IMR-90 (cell line): ENCODE results near the gene MAP1LC3B2. TPM values are rescaled to one million over a fixed set of nuclear protein-coding genes. Genes with fewer than 3 reads are reported as not detected.
A peak's percentile ranks its signal among the peaks of the same experiment; 100 is the strongest.

Experiments
- ATAC-seq: fragments of 200-7000 bp; cut with Tn5 transposase; 2 replicates; pipeline ENCODE4 v1.9.1; 2020; ENCODE audit warnings: low read depth, mild to moderate bottlenecking, moderate library complexity
- BruUV-seq: library from RNA; stranded (reverse); fragments of 400-500 nt; replicated peaks from 2 replicates; lab custom pipeline; 2021; lab: Mats Ljungman, UMichigan
- CTCF ChIA-PET: fragments of 300-600 bp; formaldehyde crosslinking; extraction: SDS; loops from one replicate; lab custom pipeline; 2021; ENCODE audit warnings: antibody characterized with exemption; lab: Yijun Ruan, JAX
- POLR2A ChIA-PET: fragments of 300-600 bp; sonication (Branson Sonifier 250); formaldehyde crosslinking; loops from one replicate; lab custom pipeline; 2022; ENCODE audit warnings: antibody characterized with exemption; ENCODE audit not compliant: unreplicated experiment; lab: Charles Lee
- DNase-seq: peaks from one replicate; pipeline ENCODE4 v3.0.0; 2013
- H2AFZ ChIP-seq: replicated peaks from 2 replicates; pipeline ENCODE3; 2013; ENCODE audit warnings: low read length, mild to moderate bottlenecking; ENCODE audit not compliant: poor library complexity
- H2AK5ac ChIP-seq: 2 replicates; pipeline ENCODE4 v1.6.1; 2013; ENCODE audit warnings: low read depth, low read length, inconsistent platforms
- H2AK9ac ChIP-seq: replicated peaks from 2 replicates; pipeline ENCODE3; 2013; ENCODE audit warnings: mild to moderate bottlenecking, low read depth, low read length, moderate library complexity; ENCODE audit not compliant: poor library complexity
- H2BK120ac ChIP-seq: 2 replicates; pipeline ENCODE4 v1.6.1; 2013; ENCODE audit warnings: low read depth, low read length, inconsistent platforms
- H2BK15ac ChIP-seq: 3 replicates; pipeline ENCODE4 v1.6.1; 2013; ENCODE audit warnings: low read depth, low read length, inconsistent platforms
- H2BK20ac ChIP-seq: 2 replicates; pipeline ENCODE4 v1.6.1; 2013; ENCODE audit warnings: low read depth, mild to moderate bottlenecking, inconsistent platforms, low read length, moderate library complexity
- H2BK5ac ChIP-seq: 2 replicates; pipeline ENCODE4 v1.6.1; 2013; ENCODE audit warnings: mild to moderate bottlenecking, low read depth, low read length, inconsistent platforms; ENCODE audit not compliant: poor library complexity, severe bottlenecking
- H3K14ac ChIP-seq: replicated peaks from 2 replicates; pipeline ENCODE4 v1.6.1; 2013; ENCODE audit warnings: low read depth, low read length, inconsistent platforms
- H3K18ac ChIP-seq: 2 replicates; pipeline ENCODE4 v1.6.1; 2013; ENCODE audit warnings: low read depth, low read length, control low read depth
- H3K23ac ChIP-seq: 2 replicates; pipeline ENCODE4 v1.6.1; 2013; ENCODE audit warnings: low read depth, low read length, inconsistent platforms
- H3K27ac ChIP-seq: 2 replicates; pipeline ENCODE4 v1.5.1; 2013; ENCODE audit warnings: mild to moderate bottlenecking, control low read depth, low read length; ENCODE audit not compliant: insufficient read depth
- H3K27me3 ChIP-seq: 2 replicates; pipeline ENCODE4 v1.6.1; 2013; ENCODE audit warnings: low read length; ENCODE audit not compliant: control insufficient read depth, insufficient read depth
- H3K36me3 ChIP-seq: 2 replicates; pipeline ENCODE4 v1.6.1; 2013; ENCODE audit warnings: low read length, mixed read lengths; ENCODE audit not compliant: control insufficient read depth, insufficient read depth
- H3K4ac ChIP-seq: 2 replicates; pipeline ENCODE4 v1.6.1; 2013; ENCODE audit warnings: low read depth, low read length, inconsistent platforms
- H3K4me1 ChIP-seq: 2 replicates; pipeline ENCODE4 v1.6.1; 2013; ENCODE audit warnings: low read length, mixed read lengths; ENCODE audit not compliant: control insufficient read depth, insufficient read depth
- H3K4me2 ChIP-seq: 2 replicates; pipeline ENCODE4 v1.6.1; 2013; ENCODE audit warnings: low read depth, mild to moderate bottlenecking, control low read depth, low read length, moderate library complexity
- H3K4me3 ChIP-seq: 2 replicates; pipeline ENCODE4 v1.5.1; 2013; ENCODE audit warnings: low read depth, mild to moderate bottlenecking, control low read depth, low read length, moderate library complexity; ENCODE audit not compliant: insufficient read depth
- H3K56ac ChIP-seq: 2 replicates; pipeline ENCODE4 v1.6.1; 2013; ENCODE audit warnings: low read length, inconsistent platforms; ENCODE audit not compliant: insufficient read depth; ENCODE audit errors: extremely low read depth
- H3K79me1 ChIP-seq, 2 experiments: 2 replicates each; pipeline ENCODE4 v1.6.1; 2013; ENCODE audit warnings: low read length in 2 of 2, inconsistent platforms in 1 of 2, low read depth in 1 of 2
- H3K9ac ChIP-seq: 2 replicates; pipeline ENCODE4 v1.6.1; 2013; ENCODE audit warnings: low read depth, low read length, control low read depth
- H3K9me1 ChIP-seq: 2 replicates; pipeline ENCODE4 v1.6.1; 2013; ENCODE audit warnings: low read length, inconsistent platforms; ENCODE audit not compliant: insufficient read depth
- H3K9me3 ChIP-seq: 2 replicates; pipeline ENCODE4 v1.6.1; 2013; ENCODE audit warnings: low read length; ENCODE audit not compliant: control insufficient read depth, insufficient read depth
- H4K20me1 ChIP-seq: 2 replicates; pipeline ENCODE4 v1.6.1; 2013; ENCODE audit warnings: low read length, inconsistent platforms; ENCODE audit not compliant: insufficient read depth
- H4K5ac ChIP-seq: 2 replicates; pipeline ENCODE4 v1.6.1; 2013; ENCODE audit warnings: mild to moderate bottlenecking, low read depth, low read length, control low read depth
- H4K8ac ChIP-seq, 2 experiments: 2 replicates each; pipeline ENCODE4 v1.6.1; 2013; ENCODE audit warnings: low read depth in 2 of 2, low read length in 2 of 2, control low read depth in 1 of 2, inconsistent platforms in 1 of 2
- H4K91ac ChIP-seq: 2 replicates; pipeline ENCODE4 v1.6.1; 2013; ENCODE audit warnings: low read depth, low read length, inconsistent platforms; ENCODE audit not compliant: insufficient read depth
- FOS ChIP-seq: fragments of 150-350 bp; IDR thresholded peaks from 2 replicates; pipeline ENCODE4 v1.6.1; 2016; ENCODE audit warnings: low read depth, low read length
- RAD21 ChIP-seq: IDR thresholded peaks from 2 replicates; pipeline ENCODE4 v1.6.1; 2012; ENCODE audit warnings: low read length, improper control_type of control experiment
- RCOR1 ChIP-seq: IDR thresholded peaks from 2 replicates; pipeline ENCODE4 v1.6.1; 2012; ENCODE audit warnings: mild to moderate bottlenecking, low read length, improper control_type of control experiment; ENCODE audit not compliant: insufficient replicate concordance
- WGBS, 2 experiments: methylation state at CpG; one replicate each; pipeline versions ENCODE4 v1.1.5 to v1.1.7; 2013; ENCODE audit warnings: missing lambda C conversion rate in 2 of 2; ENCODE audit not compliant: insufficient read length in 1 of 2; ENCODE audit errors: extremely low coverage in 2 of 2; 5-methylcytosine and 5-hydroxymethylcytosine counted together
- dilution Hi-C: fragments of 300-500 bp; cut with HindIII; formaldehyde crosslinking; loops from one replicate; pipeline ENCODE4 v1.14.3; 2018; ENCODE audit warnings: low sequenced_read_pairs; ENCODE audit not compliant: unreplicated experiment
- in situ Hi-C: fragments of 300-500 bp; cut with MboI; formaldehyde crosslinking; loops from 3 replicates; pipeline ENCODE4 v1.14.3; 2019; ENCODE audit warnings: low sequenced_read_pairs, inconsistent platforms, mixed read lengths
- intact Hi-C: fragments of 100-400 bp; cut with micrococcal nuclease; formaldehyde crosslinking; loops from 2 replicates; pipeline ENCODE4 v1.10.0; 2022
- polyA plus RNA-seq, 3 experiments: library from polyadenylated mRNA; depleted of rRNA; stranded (reverse); fragments of >200 nt; gene quantifications; 2 replicates each; pipeline ENCODE4 v1.2.3, GENCODE V29; 2012; ENCODE audit warnings: low replicate concordance in 1 of 3
- total RNA-seq: library from RNA; depleted of rRNA; stranded (reverse); fragments of >200 nt; gene quantifications from 2 replicates; pipeline ENCODE4 v1.2.3, GENCODE V29; 2012

The MAP1LC3B2 gene
- total and polyA plus RNA-seq, 2 of the 4 experiments (the other 2 are of a cell fraction), result 1.4 TPM; not detected in 1

DNA sequence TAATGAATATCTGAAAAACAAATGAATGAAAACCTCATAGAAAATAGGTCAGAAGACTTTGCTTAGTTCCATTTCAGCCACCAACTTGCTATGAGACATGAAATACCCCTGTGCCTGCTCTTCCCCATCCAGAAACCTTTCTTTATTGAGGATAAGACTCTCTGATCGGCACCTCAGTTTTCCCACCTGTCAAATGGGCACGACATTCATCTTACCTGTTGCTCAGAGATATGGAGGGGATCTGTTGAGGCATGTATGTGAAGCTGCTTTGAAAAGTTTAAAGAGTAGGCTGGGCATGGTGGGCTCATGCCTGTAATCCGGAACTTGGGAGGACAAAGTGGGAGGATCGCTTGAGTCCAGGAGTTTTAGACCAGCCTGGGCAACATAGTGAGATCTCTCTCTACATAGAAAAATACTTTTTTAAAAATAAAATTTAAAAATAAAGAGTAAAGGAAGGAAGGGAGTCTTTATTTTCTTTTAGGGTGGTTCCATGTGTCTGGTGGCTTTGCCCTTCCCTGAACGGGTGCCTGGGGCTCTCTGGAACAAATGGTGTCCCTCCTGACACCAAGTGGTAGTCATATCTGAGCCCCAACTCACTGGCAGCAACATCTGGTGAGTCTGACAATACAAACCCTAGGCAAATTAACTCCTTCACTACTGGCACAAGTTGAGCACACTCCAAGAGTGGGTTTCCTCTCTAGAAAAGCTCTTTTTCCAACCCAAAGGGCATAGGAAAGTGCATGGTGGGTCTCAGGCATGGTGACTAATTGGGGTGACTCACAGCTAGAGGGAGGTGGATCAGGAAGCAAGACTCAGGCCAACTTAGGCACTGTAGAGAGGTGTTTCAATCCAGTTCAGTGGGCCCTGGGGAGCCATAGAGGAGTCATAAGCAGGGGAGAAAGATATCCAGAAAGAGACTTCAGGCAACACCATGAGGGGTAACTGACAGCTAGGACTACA, 42.1 kb downstream of the MAP1LC3B2 start:
- in situ Hi-C loops (no loop called here), intact Hi-C loops (no loop called here), dilution Hi-C loops (no loop called here)
- Histone ChIP-seq H3K9me1 (peaks cover 12% of the 10 kb centered on the region), H3K4ac (no peak overlapping the region), H3K36me3 (no peaks in the 10 kb centered on the region), H2BK5ac (no peak overlapping the region), H3K4me3 (no peak overlapping the region), H3K27me3 (peaks cover 2% of the 10 kb centered on the region; the same call in 1 of the 2 replicates), H3K56ac (no peak overlapping the region), H3K23ac (no peak overlapping the region), H3K18ac (no peak overlapping the region), H4K20me1 (no peaks in the 10 kb centered on the region), H3K4me1 (peaks cover 11% of the 10 kb centered on the region), H3K9me3 (no peaks in the 10 kb centered on the region), H2AFZ (peak overlapping the region; percentile 43), H3K27ac (no peak overlapping the region), H2AK5ac (peak overlapping the region; percentile 78), H4K8ac (no peak overlapping the region), H2AK9ac (no peak overlapping the region), H2BK120ac (no peak overlapping the region), H2BK20ac (no peak overlapping the region; the same call in 1 of the 2 replicates), H2BK15ac (0 out of 3 replicates have a peak overlapping the region, but pooled peaks have one; percentile 39), H3K14ac (peak overlapping the region; percentile 42; the same call in 1 of the 2 replicates), H4K5ac (peak overlapping the region; percentile 40; the same call in 1 of the 2 replicates), H3K4me2 (no peak overlapping the region), H3K9ac (no peak overlapping the region), H3K79me1 (no peaks in the 10 kb centered on the region), H4K91ac (no peak overlapping the region)
- ChIA-PET CTCF (interaction anchor here (1.1 to 1.3 kb wide), 2 partner anchors 399 to 586 kb away, joined by 4 read pairs; no protein-coding TSS in a partner anchor), POLR2A (no interaction called here)
- peak; percentile 46 for DNase-seq
- TF ChIP-seq FOS (peak; percentile 55; the same call in 1 of the 2 replicates), RAD21 (no peak), RCOR1 (no peak)
- no peak for ATAC-seq
- no TSS peak for BruUV-seq
- no CpG with 5 or more reads among the region's 5 CpGs for WGBS, 2 experiments
